GM12873 (cell line): ENCODE results near the gene PRKAG2.

Experiments
- TF ChIP-seq, protein P1 (sequence below): IDR thresholded peaks from 2 replicates; pipeline ENCODE4 v1.5.1; 2012; ENCODE audit warnings: low read depth, mild to moderate bottlenecking, moderate library complexity, low read length, control low read depth; ENCODE audit not compliant: insufficient read depth; ENCODE audit errors: missing control alignments

Gene PRKAG2

GRCh38 chr7:151524845-151525244, 352.1 kb downstream of the PRKAG2 start:
- TF ChIP-seq, protein P1, sequence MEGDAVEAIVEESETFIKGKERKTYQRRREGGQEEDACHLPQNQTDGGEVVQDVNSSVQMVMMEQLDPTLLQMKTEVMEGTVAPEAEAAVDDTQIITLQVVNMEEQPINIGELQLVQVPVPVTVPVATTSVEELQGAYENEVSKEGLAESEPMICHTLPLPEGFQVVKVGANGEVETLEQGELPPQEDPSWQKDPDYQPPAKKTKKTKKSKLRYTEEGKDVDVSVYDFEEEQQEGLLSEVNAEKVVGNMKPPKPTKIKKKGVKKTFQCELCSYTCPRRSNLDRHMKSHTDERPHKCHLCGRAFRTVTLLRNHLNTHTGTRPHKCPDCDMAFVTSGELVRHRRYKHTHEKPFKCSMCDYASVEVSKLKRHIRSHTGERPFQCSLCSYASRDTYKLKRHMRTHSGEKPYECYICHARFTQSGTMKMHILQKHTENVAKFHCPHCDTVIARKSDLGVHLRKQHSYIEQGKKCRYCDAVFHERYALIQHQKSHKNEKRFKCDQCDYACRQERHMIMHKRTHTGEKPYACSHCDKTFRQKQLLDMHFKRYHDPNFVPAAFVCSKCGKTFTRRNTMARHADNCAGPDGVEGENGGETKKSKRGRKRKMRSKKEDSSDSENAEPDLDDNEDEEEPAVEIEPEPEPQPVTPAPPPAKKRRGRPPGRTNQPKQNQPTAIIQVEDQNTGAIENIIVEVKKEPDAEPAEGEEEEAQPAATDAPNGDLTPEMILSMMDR: no peak

DNA sequence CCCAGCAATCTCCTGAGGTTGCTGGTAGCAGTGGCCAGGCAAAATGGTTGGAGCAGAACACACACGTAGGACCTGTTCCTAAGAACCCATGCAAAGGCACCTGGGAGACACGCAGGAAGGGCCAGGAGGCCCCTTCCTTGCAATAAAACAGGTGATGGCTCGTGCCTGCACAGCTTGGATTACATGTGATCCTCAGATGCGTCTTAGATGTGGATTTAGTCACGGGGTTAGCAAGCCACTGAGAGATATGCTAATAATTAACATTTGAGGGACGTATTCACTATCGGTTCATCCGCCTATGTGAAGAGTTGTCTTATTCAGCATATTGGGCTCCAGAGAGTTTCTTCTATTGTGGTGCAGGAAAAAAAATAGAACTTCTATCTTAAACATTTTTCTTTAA, 352.6 kb downstream of the PRKAG2 start:
- TF ChIP-seq, protein P1: no peak

- TF ChIP-seq, protein P1: no peak
Measured at GRCh38 chr7:151520419-151521261, 356.3 kb downstream of the PRKAG2 start.

DNA sequence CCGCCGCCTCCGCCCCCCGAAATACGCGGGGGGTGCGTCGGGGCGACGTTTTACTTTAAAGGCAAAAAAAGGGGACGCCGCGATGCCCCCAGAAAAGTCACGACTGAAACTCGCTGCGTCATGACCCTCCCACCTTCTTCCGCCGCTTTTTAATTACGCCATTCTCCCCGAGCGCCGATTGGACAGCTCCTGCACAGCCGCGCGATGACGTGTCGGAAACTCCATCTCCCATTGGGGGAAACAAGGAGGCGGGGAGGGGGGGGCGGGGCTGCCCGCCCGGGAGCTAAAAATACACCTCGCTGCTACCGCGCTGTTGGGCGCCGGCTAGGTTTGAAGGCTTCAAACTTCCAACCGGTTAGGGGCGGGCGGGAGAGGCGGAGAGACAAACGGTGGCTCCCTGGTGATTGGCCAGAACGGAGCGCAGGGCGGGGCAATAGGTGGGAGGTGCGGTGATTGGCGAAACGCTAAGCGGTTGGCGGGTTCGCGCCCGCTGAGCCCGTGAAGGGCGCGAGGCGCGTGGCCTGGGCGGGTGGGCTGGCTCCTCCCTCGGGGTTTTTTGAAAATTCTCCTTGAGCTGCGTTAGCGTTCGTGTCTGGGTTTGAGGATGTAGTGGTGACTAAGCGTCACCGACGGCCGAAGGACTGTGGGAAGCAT, 357.0 kb downstream of the PRKAG2 start, which contains the start of gene RHEB:
RHEB (minus strand) TSS at position 131 of the 654 bp plus-strand sequence. CDS start 384 bp downstream, outside the sequence.
- TF ChIP-seq, protein P1: no peak

- TF ChIP-seq, protein P1: peak; percentile 8
Measured at GRCh38 chr7:151518105-151518946, 358.6 kb downstream of the PRKAG2 start.

DNA sequence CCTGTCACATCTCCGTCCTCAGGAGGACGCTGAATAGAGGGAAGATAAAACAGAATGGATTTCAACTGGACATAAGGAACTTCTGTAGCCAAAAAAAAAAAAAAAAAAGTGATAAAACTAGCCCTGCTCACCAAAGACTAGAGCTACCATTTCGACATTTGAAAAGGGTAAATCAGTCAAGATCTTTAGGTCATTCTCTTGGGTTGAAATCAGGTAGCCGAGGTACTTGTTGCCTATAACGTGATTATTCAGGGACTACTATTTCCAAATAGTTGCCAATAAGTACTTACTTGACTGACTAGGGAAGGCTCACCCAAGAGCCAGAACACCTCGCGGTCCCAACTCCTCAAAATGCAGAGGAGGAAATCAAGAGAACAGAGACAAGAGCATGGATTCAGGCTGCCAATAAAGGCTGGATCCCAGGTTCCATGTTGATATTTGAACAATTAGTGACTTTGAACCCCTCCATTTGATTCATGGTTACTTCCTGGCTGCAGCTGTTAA, 359.3 kb downstream of the PRKAG2 start:
- TF ChIP-seq, protein P1: no peak

DNA sequence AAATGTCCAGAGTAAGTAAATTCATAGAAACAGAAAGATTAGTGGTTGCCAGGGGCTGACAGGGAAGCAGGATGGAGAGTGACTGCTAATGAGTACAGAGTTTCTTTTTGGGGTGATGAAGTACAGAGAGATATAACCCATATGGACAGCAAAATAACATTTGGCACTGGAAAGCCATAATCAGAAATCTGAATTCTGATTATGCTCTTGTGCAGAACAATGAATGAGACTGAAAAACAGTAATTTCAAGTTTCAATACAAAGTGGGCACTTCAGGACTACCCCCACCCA, 361.7 kb downstream of the PRKAG2 start:
- TF ChIP-seq, protein P1: no peak
